GM21786 (cell line): ENCODE measurements around the gene KRTAP10-11.
"Not testable (repeated sequence)": the region's sequence is repeated elsewhere in the genome, so short reads cannot be mapped to it uniquely, and the experiment has no call there.

Experiments
- ATAC-seq: cut with Tn5 transposase; IDR thresholded peaks from one replicate; pipeline ENCODE4 v1.9.1; 2021; ENCODE audit not compliant: unreplicated experiment

Gene KRTAP10-11

DNA sequence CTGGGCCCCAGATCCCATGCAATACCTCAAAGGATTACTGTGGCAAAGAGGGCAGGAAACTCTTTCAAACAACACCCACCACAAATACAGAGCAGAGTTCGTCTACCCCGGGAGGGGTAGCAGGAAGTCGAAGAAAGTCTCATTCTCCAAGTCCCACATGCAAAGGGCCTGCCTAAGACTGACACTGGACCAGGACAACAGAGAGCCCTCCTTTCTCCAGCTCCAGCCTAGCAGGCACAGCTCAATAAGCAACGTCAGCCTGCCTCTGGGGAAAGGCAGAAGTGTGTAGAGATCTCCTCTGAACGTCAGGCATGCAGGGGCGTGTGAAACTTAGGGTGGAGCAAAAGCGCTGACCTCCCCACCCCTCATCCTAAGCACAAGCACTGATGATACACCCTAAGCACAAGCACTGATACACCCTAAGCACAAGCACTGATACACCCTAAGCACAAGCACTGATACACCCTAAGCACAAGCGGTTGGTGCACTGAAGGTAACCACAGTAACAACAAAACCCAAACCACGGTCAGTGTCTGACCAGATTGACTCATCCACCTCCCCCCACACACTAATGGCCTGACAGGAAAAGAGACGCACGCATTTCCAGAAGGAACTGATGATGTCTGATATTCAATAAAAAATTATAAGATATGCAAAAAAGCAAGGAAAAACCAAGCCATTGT is 12.8 kb downstream of the KRTAP10-11 start:
- no peak for ATAC-seq

GRCh38 chr21:44661567-44661966 is 15.4 kb downstream of the KRTAP10-11 start:
- not testable (repeated sequence) for ATAC-seq

GRCh38 chr21:44664691-44665090 is 18.5 kb downstream of the KRTAP10-11 start:
- no peak for ATAC-seq

- no peak for ATAC-seq
Observed at GRCh38 chr21:44666401-44667320, 20.4 kb downstream of the KRTAP10-11 start, which contains the start of gene KRTAP12-2. Gene KRTAP12-2, minus strand, starts transcription at chr21:44666927. Its CDS starts 41 bp downstream, at chr21:44666886.

- ATAC-seq: no peak
Observed at GRCh38 chr21:44667612-44668011, 21.4 kb downstream of the KRTAP10-11 start.

DNA sequence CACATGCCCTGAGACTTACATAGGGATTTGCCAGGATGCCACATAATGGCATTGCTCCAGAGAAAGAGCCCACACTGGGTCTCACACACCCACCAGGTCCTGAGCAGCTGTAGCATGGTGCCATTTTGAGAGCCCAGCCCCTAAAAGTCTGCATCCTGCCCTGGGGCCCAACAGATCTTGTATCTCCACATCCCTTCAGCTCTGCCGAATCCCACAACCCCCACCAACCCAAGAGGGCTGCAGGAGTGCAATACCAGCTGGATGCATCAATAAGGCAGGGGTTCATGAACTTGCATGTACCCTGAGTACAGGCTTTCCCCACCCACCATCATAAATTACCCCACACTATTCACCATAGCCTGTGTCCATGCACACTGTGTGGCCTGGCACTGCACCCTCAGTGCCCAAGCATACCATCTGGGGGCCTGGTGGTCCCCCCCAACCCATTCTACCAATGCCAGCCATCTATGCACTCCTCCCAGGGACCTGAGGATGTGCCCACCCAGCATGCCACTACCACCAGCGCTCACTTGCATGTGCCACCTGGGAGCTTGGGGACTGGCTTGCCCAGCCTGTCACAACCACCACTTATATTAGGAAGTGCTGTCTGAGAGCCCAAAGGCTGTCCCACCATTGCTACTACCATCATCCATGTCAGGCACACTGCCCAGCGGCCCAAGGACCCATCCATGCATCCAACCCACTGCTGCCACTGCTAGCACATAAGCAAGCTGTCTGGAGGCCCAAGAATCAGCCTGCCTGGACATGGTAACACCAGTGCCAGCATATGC is 24.6 kb downstream of the KRTAP10-11 start:
- no peak for ATAC-seq

DNA sequence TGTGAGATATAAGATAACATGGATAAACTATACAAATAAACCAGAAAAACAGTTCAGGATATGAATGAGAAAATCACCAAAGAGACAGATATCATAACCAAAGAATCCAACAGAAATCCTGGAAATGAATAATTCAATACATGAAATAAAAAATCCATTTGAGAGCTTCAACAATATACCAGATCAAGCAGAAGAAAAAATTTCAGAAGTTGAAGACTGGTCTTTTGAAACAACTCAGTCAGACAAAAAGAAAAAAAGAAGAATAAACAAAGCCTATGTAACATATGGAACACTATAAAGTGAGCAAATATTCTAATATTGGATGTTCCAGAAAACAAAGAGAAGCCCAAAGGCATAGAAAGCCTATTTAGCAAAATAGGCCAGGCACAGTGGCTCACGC is 25.7 kb downstream of the KRTAP10-11 start:
- ATAC-seq: no peak

DNA sequence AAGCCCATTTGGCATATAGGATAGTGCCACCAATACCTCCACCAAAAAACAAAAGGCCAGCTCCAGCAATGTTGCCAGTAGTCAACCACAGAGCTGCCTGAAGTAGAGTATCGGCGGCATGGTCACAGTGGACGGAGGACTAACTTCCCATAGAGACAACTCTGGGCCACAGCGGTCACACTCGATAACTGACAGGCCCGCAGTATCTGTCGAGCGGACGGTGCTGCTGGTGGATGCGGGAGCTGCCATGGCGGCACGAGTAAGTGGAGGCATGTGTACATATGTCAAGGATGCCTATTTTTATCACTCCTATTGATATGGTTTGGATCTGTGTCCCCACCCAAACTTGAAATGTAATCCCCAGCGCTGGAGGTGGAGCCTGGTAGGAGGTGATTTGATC is 31.7 kb downstream of the KRTAP10-11 start:
- no peak for ATAC-seq

GRCh38 chr21:44681152-44681551 is 34.9 kb downstream of the KRTAP10-11 start:
- ATAC-seq: no peak

- no peak for ATAC-seq
Observed at GRCh38 chr21:44681861-44682579, 35.8 kb downstream of the KRTAP10-11 start, which contains the start of gene KRTAP12-1. Gene KRTAP12-1, minus strand, starts transcription at chr21:44682163. Its CDS starts 40 bp downstream, at chr21:44682123.

- no peak for ATAC-seq
Observed at GRCh38 chr21:44682580-44683151, 36.5 kb downstream of the KRTAP10-11 start.

DNA sequence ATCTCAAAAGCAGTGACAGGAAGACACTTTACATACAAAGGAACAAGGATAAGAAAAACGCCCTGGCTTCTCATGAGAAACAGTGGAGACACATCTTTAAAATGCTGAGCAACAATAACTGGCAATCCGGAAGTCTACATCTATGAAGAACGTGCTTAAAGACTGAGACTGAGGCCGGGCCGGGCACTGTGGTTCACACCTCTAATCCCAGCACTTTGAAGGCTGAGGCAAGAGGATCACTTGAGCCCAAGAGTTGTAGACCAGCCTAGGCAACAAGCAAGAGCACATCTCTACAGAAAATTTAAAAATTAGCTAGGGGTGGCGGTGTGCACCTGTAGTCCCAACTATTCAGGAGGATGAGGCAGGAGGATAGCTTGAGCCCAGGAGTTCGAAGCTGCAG is 37.9 kb downstream of the KRTAP10-11 start:
- no peak for ATAC-seq

DNA sequence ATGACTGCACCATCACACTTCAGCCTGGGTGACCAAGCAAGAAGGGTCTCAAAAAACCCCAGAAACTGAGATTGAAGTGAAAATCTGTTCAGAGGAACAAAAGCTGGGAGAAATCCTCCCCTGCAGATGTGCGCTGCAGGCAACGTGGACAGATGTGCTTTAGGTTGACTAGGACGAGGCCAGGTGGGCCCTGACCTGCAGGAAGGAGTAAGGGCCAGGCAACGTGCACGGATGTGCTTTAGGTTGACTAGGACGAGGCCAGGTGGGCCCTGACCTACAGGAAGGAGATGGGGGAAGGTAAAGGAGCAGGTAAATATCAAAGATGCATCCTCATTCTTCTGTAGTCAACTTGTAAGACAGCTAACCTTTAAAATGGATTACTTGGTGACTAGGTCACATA is 38.3 kb downstream of the KRTAP10-11 start:
- ATAC-seq: no peak

DNA sequence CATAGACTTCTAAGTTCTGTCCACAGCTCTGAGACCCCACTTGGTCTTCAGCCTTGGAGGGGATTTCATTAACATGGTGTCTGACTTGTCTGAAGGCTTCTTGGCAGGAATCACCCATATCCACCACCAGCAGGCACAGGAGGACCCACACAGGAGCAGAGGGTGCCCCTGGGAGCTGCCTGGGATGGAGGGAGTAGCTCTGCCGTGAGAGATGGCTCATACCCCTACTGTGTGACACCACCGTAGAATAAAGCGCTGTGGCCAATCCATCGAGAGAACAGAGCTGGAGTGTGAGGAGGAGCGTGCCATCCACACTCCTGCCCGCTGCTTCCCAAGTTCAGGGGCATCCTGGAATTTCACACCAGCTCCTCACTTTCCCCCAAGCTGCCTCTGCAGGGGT is 38.8 kb downstream of the KRTAP10-11 start:
- not testable (repeated sequence) for ATAC-seq

- ATAC-seq: no peak
Observed at GRCh38 chr21:44686000-44686781, 40.0 kb downstream of the KRTAP10-11 start.

DNA sequence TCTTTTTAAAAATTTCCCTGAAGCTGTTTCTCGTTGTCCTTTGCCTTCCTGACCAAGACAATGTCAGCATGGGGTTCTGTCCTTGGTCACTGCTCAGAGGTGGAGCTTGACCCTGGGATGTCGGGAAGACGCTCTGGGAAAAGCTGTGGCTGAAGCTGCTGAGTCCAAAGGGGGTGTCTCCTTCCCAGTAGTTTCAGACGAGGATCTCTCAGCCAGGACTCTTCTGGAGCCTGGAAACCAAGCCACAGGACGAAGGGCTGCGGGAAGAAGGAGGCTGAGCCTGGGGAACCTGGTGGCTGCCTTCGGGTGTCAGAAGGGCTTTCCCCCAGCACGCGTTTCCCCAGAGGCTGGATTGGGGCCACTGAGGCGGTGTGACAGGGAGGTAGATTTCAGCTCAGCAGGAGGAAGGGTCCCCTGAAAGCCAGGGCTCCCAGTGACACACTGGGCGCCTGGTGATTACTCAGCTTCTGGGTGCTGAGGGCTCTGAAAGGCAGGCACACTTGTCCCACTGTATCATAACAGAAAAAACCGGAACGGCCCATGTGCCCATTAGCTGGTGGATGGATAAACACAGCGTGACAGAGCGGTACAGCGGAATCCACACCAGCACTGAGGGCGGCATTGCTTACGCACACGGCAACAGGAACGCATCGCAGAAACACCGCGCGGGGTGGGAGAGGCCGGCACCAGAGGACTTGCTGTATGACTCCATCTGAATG is 40.8 kb downstream of the KRTAP10-11 start:
- ATAC-seq: no peak

GRCh38 chr21:44687671-44688070 is 41.5 kb downstream of the KRTAP10-11 start:
- ATAC-seq: no peak

GRCh38 chr21:44689740-44690139 is 43.5 kb downstream of the KRTAP10-11 start:
- not testable (repeated sequence) for ATAC-seq

DNA sequence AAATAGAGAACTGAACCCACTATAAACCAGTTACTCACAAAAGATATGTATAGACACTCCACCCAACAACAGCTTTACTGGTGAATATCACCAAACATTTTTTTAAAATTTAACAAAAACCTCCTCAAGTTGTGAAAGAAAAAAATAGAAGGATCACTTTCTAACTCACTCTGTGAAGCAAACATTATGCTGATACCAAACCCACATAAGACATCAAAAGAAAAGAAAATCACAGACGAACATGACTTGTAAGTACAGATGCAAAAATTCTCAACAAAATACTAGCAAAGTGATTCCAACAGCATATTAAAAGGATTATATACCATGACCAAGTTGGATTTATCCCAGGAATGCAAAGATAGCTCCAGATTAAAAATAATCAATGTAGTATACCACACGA is 45.5 kb downstream of the KRTAP10-11 start:
- ATAC-seq: no peak
